A549 (cell line): ENCODE results near the gene CAMTA1.

Experiments used
- CEBPB ChIP-seq, 2 experiments: fragments of >200 bp in 1 of 2; sonication (Bioruptor Twin) in 1 of 2; formaldehyde crosslinking in 1 of 2; IDR thresholded peaks; 2 replicates each; pipeline ENCODE4 v1.6.1; 2012 to 2016
- HDAC2 ChIP-seq: fragments of 200-600 bp; sonication (generic); IDR thresholded peaks from 2 replicates; pipeline ENCODE4 v1.6.1; 2016
- TF ChIP-seq, protein P1 (sequence below): fragments of 250-450 bp; sonication (Bioruptor Pico); IDR thresholded peaks from 2 replicates; pipeline ENCODE4 v1.5.0; 2021; ENCODE audit warnings: mild to moderate bottlenecking, moderate library complexity, borderline replicate concordance
- TF ChIP-seq, protein P2 (sequence below): fragments of >200 bp; sonication (Bioruptor Twin); formaldehyde crosslinking; IDR thresholded peaks from 3 replicates; pipeline ENCODE4 v1.5.1; 2016
- TF ChIP-seq, protein P3 (sequence below): fragments of 200-600 bp; sonication (generic); IDR thresholded peaks from 2 replicates; pipeline ENCODE4 v1.6.1; 2016; ENCODE audit warnings: antibody characterized with exemption, mild to moderate bottlenecking, moderate library complexity

DNA sequence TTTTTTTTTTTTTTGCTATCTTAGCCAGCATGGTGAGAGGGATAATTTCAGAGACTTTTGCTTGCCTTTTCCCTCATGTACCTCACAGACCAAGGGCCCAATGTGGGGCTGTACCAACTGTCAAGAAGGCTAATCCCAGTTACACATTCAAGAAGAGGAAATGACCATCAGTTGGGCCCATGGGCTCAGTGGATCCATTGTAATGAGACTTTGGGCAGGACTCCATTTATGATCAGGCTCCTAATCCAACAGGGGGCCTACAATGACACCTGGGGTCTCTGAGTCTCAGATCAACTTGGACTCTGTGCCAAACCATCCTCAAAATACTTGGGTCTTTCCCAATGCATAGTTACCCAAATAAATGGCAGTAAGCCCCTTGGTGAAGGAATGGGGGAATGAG is 535.4 kb downstream of the CAMTA1 start:
- TF ChIP-seq, protein P1, sequence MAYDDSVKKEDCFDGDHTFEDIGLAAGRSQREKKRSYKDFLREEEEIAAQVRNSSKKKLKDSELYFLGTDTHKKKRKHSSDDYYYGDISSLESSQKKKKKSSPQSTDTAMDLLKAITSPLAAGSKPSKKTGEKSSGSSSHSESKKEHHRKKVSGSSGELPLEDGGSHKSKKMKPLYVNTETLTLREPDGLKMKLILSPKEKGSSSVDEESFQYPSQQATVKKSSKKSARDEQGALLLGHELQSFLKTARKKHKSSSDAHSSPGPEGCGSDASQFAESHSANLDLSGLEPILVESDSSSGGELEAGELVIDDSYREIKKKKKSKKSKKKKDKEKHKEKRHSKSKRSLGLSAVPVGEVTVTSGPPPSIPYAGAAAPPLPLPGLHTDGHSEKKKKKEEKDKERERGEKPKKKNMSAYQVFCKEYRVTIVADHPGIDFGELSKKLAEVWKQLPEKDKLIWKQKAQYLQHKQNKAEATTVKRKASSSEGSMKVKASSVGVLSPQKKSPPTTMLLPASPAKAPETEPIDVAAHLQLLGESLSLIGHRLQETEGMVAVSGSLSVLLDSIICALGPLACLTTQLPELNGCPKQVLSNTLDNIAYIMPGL (CRISPR knock-in tag) = no peak
- TF ChIP-seq CEBPB (IDR thresholded peaks at IDR 0.05) (no peak), HDAC2 (no peak)
- TF ChIP-seq, protein P2, sequence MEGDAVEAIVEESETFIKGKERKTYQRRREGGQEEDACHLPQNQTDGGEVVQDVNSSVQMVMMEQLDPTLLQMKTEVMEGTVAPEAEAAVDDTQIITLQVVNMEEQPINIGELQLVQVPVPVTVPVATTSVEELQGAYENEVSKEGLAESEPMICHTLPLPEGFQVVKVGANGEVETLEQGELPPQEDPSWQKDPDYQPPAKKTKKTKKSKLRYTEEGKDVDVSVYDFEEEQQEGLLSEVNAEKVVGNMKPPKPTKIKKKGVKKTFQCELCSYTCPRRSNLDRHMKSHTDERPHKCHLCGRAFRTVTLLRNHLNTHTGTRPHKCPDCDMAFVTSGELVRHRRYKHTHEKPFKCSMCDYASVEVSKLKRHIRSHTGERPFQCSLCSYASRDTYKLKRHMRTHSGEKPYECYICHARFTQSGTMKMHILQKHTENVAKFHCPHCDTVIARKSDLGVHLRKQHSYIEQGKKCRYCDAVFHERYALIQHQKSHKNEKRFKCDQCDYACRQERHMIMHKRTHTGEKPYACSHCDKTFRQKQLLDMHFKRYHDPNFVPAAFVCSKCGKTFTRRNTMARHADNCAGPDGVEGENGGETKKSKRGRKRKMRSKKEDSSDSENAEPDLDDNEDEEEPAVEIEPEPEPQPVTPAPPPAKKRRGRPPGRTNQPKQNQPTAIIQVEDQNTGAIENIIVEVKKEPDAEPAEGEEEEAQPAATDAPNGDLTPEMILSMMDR = no peak
- TF ChIP-seq, protein P3, sequence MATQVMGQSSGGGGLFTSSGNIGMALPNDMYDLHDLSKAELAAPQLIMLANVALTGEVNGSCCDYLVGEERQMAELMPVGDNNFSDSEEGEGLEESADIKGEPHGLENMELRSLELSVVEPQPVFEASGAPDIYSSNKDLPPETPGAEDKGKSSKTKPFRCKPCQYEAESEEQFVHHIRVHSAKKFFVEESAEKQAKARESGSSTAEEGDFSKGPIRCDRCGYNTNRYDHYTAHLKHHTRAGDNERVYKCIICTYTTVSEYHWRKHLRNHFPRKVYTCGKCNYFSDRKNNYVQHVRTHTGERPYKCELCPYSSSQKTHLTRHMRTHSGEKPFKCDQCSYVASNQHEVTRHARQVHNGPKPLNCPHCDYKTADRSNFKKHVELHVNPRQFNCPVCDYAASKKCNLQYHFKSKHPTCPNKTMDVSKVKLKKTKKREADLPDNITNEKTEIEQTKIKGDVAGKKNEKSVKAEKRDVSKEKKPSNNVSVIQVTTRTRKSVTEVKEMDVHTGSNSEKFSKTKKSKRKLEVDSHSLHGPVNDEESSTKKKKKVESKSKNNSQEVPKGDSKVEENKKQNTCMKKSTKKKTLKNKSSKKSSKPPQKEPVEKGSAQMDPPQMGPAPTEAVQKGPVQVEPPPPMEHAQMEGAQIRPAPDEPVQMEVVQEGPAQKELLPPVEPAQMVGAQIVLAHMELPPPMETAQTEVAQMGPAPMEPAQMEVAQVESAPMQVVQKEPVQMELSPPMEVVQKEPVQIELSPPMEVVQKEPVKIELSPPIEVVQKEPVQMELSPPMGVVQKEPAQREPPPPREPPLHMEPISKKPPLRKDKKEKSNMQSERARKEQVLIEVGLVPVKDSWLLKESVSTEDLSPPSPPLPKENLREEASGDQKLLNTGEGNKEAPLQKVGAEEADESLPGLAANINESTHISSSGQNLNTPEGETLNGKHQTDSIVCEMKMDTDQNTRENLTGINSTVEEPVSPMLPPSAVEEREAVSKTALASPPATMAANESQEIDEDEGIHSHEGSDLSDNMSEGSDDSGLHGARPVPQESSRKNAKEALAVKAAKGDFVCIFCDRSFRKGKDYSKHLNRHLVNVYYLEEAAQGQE = no peak
